Heart left ventricle (tissue), 13 donors: ENCODE results near the gene HSPA1L.

Experiments
- CTCF ChIP-seq, 12 donors: fragments of 200-600 bp; sonication (generic) in 4 of 12; IDR thresholded peaks; one replicate each; pipeline versions ENCODE4 v1.5.0 to v1.8.0; 2018 to 2022; ENCODE audit warnings: antibody characterized with exemption in 12 of 12, mild to moderate bottlenecking in 5 of 12
- POLR2A ChIP-seq, 2 donors: fragments of 450-650 bp; IDR thresholded peaks; one replicate each; pipeline ENCODE4 v1.6.1; 2017; ENCODE audit warnings: antibody characterized with exemption in 2 of 2, mild to moderate bottlenecking in 2 of 2, moderate library complexity in 2 of 2
- donor health status: ischemic (EF 13 %, LVEDD 7.1; RV severe dilation, severe dysfunction).
- donor health status: DM: no; HTN: yes; CAD: no.
- donor health status: DM: no; HTN: no; CAD: no.
- donor health status: ischemic (EF 25% LVEDD 6.9; RV normal size, moderate dysfunction).
- donor health status: ischemic (EF 25% LVEDD 5.7; RV mildly dilated, moderate dysfunction).
- donor health status: ischemic (EF 35%, LVEDD 5.7; RV mildly dilated, moderate dysfunction).
- donor health status: nonischemic (EF 11% LVEDD 7.7; RV severe dilation, severe dysfunction).
- donor health status: DM: yes; HTN: yes; CAD: no.
- donor health status: PGD.
- donor health status: ischemic (EF 29% LVEDD 5.4; RV normal size, mild dysfunction).
- donor health status: nonischemic (EF 23%, LVEDD 6.1; RV moderate dilation, normal function).

GRCh38 chr6:31799781-31800180 is 15.3 kb downstream of the HSPA1L start:
- no peak for TF ChIP-seq CTCF (IDR thresholded peaks at IDR 0.05)
- TF ChIP-seq POLR2A (IDR thresholded peaks at IDR 0.05), result no peak
